NCI-H524 (cell line): ENCODE measurements around the gene CFC1B.
"Not testable (repeated sequence)": the region's sequence is repeated elsewhere in the genome, so short reads cannot be mapped to it uniquely, and the experiment has no call there.

Experiments
- DNase-seq, 2 experiments: peaks; one replicate each; lab custom pipeline; 2025; lab: John Stamatoyannopoulos, UW

The CFC1B gene

GRCh38 chr2:130566165-130566564 is 45.1 kb downstream of the CFC1B start:
- not testable (repeated sequence) for DNase-seq

DNA sequence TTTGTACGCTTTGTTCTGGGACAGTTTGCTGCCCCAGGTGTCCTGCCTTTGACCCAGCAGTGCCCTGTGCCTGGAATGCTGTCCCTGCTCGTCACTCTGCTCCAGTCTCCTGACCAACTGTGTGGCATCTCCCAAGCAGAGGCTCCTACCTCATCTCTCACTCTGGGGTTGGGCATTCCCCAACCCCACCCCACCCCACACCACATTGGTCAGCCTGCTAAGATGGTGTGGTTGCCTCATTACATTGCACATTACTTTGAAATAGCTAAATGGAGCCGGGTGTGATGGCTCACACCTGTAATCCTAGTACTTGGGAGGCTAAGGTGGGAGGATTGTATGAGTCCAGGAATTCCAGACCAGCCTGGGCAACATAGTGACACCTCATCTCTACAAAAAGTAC is 50.9 kb downstream of the CFC1B start:
- DNase-seq, result not testable (repeated sequence)

- DNase-seq, result not testable (repeated sequence)
Measured at GRCh38 chr2:130574230-130574629, 53.2 kb downstream of the CFC1B start.

- not testable (repeated sequence) for DNase-seq
Measured at GRCh38 chr2:130576209-130576784, 55.3 kb downstream of the CFC1B start.

DNA sequence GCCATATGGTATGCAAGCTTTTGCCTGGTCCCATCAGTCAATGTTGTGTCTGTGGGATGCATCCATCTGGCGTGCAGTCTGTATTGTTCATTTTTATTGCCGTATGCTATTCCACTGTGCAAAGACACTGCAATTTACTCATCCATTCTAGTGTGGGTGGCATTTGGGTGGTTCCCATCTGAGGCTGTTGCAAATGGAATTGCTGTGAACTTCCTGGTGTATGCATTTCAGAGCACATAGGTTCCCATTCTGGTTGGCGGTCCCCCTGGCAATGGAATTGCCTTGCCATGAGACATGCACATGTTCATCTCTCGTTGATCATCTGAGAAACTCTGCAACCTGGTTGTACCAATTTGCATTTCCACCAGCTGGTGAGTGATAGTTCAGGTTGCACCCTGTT is 56.5 kb downstream of the CFC1B start:
- DNase-seq, result not testable (repeated sequence)
